A673 (cell line): ENCODE measurements around the gene TSC22D2.

Experiments used
- CTCF ChIP-seq: fragments of 300-800, 200-600 bp; sonication (generic); conservative IDR thresholded peaks from 2 replicates; pipeline ENCODE4 v1.5.1; 2017; ENCODE audit warnings: low read depth, mild to moderate bottlenecking, antibody characterized with exemption, low read length, moderate library complexity, mixed read lengths
- EZH2 ChIP-seq: fragments of 200-600 bp; sonication (generic); IDR thresholded peaks from 2 replicates; pipeline ENCODE4 v1.6.1; 2017; ENCODE audit warnings: borderline replicate concordance, low read depth, mild to moderate bottlenecking, mixed read lengths, antibody characterized with exemption, low read length; ENCODE audit not compliant: poor library complexity, severe bottlenecking

GRCh38 chr3:150494411-150494977 is 86.4 kb downstream of the TSC22D2 start:
- TF ChIP-seq CTCF (no peak), EZH2 (no peak)
